Cerebellar nuclear complex (tissue), 1 donor: Measurements from ENCODE around the gene DNAH1.

ENCODE experiments used
- DNase-seq, 2 experiments: peaks; one replicate each; lab custom pipeline; 2025; lab: John Stamatoyannopoulos, UW

The DNAH1 gene

DNA sequence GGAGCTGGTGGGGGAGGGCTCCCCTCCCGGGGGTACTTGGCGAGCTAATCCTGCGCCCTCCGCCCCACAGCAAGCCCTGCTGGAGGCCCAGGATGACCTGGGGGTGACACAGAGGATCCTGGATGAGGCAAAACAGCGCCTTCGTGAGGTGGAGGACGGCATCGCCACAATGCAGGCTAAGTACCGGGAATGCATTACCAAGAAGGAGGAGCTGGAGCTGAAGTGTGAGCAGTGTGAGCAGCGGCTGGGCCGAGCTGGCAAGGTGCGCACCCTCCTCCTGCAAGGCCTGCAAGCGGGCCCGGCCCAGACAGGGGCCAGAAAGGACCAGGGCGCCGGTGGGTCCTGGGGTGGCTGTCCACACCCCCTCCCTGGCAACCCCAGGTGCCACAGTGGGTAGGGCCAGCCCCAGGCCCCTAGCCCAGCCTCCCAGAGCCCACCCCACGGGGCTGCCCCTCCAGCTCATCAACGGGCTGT, 72.3 kb downstream of the DNAH1 start:
- DNase-seq, result no peak

DNA sequence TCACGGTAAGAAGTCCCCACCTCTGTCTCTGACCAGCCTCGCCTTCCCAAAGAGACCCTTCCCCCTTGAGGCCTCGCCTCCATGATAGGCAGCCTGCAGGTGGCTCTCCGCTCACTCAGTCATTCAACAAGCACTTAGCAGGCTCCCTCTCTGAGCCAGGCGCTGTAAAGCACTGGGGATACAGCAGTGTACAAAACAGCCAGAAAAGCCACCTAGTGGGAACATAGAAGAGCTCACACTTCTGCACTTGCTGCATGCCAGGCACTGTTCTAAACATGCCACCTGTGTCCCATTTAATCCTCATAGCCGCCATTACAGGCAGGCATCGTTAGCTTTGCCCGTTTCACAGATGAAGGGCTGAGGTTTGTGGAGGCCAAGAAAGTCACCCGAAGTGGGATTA, 72.8 kb downstream of the DNAH1 start:
- DNase-seq, result no peak

DNA sequence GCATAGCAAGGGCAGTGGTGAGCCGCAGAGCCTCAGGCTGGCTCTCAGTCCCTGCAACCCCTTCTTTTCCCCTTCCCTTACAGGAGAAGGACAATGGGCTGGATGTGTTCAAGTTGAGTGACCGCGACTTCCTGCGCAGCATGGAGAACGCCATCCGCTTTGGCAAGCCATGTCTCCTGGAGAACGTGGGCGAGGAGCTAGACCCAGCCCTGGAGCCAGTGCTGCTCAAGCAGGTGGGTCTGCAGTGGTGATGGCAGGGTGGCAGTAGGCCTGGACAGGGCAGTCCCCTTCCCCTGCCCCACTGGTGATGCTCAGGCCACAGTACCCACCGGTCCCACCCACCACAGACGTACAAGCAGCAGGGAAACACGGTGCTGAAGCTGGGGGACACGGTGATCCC, 75.0 kb downstream of the DNAH1 start:
- no peak for DNase-seq

DNA sequence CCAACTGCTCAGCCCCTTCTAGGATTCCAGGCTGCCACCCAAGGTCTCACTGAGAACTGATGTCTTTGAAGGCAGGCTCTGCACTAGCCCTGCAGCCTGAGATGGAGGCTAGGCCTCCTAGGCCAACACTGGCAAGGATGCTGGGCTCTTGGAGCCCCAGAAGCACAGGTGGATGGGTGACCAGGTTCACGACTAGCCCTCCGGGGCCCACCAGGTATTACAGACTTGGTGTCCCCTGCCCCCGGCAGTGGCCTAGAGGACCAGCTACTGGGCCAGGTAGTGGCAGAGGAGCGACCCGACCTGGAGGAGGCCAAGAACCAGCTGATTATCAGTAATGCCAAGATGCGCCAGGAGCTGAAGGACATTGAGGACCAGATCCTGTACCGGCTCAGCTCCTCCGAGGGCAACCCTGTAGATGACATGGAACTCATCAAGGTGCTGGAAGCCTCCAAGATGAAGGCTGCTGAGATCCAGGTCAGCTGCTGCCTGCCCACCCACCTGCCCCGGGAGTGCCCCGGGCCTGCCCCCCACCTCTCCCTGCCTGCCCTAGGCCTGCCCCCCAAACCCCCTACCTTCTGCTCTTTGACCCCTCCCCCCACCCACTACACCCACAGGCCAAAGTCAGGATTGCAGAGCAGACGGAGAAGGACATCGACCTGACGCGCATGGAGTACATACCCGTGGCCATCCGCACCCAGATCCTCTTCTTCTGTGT, 76.3 kb downstream of the DNAH1 start:
- no peak for DNase-seq

DNA sequence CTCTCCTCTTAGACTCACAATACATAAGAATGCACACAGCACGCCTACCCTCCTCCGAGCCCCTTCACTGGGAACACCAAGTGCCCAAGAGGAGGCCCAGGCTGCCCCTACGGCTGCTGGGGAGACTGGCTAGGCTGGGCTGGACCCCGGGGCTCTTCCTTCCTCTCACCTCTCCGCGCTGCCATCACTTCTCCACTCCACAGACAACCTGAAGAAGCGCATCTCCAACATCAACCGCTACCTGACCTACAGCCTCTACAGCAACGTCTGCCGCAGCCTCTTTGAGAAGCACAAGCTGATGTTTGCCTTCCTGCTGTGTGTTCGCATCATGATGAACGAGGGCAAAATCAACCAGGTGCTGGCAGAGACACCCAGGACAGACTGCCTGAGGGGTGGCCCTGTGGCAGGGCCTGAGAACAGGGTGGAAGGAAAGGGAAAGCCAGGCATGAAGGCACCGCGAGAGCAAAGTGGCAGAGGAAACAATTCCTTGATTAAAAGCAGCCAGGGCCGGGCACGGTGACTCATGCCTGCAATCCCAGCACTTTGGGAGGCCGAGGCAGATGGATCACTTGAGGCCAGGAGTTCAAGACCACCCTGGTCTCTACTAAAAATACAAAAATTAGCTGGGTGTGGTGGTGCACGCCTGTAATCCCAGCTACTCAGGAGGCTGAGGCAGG, 77.2 kb downstream of the DNAH1 start:
- DNase-seq, result no peak

DNA sequence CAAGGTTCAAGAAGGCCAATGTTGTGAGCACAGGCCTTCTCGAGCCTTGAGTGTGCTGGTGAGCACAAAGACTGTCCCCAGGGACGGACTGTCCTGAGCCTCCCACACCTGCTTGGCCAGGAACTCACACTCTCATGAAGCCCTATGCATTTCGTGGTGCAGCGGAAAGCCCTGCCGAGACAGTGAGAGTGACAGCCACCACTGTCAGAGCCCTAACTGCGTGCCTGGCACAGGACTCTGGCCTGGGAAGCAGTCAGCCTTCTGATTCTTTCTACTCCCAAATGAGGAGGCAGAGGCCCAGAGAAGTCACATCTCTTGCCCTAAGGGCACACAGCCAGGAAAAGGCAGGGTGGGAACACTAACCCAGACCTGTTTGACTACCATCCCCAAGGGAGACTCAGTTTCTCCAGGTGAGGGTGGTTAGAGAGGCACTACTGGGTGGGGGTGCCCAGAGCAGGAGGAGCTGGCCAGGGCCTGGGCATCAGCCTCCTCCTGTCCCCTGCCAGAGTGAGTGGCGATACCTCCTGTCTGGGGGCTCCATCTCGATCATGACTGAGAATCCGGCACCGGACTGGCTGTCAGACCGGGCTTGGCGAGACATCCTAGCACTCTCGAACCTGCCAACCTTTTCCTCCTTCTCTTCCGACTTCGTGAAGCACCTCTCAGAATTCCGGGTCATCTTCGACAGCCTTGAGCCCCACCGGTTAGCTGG, 78.0 kb downstream of the DNAH1 start:
- no peak for DNase-seq

DNA sequence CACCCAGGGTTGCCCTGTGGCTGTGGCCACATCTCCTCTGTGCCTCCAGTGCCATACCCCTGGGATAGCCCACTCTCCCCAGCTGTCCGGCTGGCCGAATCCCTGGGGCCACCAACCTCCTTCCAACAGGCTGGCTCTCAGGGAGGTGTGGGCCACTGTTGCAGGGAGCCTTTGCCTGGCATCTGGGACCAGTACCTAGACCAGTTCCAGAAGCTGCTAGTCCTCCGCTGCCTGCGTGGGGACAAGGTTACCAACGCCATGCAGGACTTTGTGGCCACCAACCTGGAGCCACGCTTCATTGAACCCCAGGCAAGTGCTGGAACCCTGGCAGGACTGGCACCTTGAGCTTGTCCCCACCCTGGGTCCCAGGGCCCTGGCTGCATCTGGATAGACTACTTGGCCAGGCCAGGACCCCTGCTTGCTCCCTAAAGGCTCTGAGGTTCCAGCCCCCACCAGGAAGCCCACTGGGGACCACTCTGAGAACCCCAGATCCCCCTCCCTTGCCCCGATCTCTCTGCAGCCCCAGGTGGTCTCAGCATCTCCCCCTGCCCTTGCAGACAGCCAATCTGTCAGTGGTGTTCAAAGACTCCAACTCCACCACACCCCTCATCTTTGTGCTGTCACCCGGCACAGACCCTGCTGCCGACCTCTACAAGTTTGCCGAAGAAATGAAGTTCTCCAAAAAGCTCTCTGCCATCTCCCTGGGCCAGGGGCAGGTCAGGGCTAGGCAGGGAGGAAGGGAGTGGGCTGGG, 78.8 kb downstream of the DNAH1 start:
- no peak for DNase-seq

DNA sequence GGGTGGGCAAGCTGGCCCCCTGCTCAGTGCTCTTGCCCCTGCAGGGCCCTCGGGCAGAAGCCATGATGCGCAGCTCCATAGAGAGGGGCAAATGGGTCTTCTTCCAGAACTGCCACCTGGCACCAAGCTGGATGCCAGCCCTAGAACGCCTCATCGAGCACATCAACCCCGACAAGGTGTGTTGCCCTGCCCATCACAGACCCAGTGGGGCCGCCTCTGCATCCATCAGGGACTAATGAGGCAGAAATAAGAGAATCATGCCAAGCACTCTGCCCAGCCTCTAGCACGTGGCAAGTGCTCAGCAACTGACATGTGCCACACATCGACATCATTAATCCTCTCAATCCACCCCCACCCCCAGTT, 79.4 kb downstream of the DNAH1 start:
- DNase-seq, result no peak

DNA sequence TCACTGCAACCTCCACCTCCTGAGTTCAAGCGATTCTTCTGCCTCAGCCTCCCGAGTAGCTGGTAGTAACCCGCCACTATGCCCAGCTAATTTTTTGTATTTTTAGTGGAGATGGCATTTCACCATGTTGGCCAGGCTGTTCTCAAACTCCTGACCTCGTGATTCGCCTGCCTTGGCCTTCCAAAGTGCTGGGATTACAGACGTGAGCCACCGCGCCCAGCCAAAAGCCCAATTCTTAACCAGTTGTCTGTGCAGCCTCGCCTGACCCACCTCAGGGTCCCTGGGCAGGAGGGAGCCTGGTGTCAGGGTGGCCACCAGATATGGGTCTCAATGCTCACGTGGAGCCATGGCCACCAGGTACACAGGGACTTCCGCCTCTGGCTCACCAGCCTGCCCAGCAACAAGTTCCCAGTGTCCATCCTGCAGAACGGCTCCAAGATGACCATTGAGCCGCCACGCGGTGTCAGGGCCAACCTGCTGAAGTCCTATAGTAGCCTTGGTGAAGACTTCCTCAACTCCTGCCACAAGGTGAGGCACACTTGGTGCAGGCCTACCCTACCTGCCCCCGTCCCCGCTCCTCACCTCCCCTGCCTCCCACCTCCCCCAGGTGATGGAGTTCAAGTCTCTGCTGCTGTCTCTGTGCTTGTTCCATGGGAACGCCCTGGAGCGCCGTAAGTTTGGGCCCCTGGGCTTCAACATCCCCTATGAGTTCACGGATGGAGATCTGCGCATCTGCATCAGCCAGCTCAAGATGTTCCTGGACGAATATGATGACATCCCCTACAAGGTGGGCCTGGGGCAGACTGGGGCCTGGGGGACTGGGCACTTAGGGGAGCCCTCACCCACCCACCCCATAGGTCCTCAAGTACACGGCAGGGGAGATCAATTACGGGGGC, 80.1 kb downstream of the DNAH1 start:
- no peak for DNase-seq

DNA sequence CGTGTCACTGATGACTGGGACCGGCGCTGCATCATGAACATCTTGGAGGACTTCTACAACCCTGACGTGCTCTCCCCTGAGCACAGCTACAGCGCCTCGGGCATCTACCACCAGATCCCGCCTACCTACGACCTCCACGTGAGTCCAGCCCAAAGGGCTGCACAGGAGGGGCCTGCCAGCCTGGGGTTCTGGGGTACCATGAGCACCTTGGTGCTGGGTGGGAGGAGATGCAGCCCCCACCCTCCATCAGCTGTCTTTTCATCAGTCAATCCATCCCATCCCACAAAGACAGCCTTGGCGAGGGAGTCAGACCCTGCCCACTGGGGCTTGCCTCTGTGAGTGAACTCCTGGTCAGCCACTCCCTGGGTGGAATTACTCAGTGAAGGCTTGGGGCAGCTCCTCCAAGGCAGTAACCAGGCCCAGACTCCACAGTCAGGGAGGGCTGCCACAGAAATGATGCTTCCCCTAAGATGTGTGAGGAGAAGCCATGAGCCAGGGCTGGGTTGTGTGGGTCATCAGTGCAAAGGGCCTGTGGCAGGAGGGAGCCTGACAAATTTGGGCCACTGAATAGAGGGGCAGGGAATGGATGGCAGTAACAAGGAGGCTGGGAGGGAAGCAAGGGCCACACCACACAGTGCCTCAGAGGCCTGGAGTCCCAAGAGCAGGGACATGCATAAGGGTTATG, 80.9 kb downstream of the DNAH1 start:
- DNase-seq, result no peak

DNA sequence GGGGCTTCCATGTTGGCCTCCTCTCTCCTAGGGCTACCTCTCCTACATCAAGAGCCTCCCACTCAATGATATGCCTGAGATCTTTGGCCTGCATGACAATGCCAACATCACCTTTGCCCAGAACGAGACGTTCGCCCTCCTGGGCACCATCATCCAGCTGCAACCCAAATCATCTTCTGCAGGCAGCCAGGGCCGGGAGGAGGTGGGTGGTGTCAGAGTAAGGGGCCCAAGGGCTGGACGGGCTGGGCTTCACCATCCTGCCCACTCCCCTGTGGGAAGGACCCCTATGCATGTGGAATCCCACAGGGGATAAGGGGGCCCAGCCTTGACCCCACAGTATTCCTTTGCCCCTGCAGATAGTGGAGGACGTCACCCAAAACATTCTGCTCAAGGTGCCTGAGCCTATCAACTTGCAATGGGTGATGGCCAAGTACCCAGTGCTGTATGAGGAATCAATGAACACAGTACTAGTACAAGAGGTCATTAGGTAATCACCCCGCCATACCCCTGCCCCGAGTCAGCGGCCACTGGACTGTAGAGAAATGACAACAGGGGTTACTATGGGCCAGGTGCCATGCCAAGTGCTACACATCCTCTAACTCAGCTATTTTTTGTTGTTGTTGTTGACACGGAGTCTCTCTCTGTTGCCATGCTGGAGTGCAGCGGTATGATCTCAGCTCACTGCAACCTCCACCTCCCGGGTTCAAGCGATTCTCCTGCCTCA, 81.7 kb downstream of the DNAH1 start:
- DNase-seq, result no peak

DNA sequence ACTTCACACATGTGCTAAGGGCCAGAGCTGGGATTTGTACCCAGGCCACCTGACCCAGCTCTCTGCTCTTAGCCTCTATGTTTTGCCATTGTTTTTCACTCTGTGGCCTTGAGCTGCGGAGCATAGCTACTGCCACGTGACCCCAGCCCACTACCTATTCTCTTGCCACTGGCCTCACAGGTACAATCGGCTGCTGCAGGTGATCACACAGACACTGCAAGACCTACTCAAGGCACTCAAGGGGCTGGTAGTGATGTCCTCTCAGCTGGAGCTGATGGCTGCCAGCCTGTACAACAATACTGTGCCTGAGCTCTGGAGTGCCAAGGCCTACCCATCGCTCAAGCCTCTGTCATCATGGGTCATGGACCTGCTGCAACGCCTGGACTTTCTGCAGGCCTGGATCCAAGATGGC, 82.6 kb downstream of the DNAH1 start:
- DNase-seq, result no peak

DNA sequence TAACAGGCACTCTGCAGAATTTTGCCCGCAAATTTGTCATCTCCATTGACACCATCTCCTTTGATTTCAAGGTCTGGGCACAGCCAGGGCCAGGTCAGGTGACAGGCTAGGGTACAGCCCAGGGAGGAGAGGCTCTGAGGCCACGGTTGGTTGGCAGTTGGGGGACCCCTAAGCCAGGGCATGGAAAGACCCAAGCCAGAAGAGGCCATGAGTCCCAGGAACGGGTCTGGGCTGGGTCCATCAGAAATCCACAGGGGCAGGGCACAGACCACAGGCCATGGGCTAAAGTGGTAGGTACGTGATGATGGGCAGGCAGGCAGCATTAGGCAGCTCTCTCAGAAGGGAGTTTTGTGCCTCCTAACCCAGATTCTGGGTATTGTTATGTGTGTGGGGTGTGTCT, 83.0 kb downstream of the DNAH1 start:
- DNase-seq, result no peak

DNA sequence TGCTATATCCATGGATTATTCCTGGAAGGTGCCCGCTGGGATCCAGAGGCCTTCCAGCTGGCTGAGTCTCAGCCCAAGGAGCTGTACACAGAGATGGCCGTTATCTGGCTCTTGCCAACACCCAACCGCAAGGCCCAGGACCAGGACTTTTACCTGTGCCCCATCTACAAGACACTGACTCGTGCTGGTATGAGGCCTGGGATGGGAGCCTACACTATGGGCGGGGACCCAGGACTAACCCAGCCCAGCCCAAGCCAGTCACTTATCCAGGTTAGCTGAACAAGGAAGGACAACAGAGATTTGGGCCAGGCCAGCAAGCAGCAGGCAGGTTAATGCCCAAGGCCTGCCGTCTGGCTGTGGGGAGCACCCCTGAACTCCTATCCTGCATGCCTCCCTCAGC, 83.5 kb downstream of the DNAH1 start:
- no peak for DNase-seq

DNA sequence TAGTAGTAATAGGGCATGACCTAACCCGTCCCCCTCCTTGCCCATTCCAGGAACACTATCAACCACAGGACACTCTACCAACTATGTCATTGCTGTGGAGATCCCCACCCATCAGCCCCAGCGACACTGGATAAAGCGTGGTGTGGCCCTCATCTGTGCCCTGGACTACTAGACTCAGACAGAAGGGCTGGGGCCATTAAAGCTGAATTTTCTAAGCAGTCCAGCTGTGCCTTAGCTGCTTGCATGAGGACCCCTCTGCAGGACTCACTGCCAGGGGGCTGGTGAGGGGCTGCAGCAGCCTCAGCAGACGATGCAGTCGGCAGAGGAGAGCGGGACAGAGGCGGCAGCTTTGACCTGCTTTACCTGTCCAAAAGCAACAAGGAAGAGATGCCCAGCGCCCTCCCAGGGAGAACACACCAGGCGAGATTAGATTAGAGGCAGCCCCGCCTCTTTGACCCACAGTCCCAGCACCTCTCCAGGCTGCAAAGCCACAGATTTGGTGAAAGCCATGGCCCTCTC, 84.2 kb downstream of the DNAH1 start:
- no peak for DNase-seq

DNA sequence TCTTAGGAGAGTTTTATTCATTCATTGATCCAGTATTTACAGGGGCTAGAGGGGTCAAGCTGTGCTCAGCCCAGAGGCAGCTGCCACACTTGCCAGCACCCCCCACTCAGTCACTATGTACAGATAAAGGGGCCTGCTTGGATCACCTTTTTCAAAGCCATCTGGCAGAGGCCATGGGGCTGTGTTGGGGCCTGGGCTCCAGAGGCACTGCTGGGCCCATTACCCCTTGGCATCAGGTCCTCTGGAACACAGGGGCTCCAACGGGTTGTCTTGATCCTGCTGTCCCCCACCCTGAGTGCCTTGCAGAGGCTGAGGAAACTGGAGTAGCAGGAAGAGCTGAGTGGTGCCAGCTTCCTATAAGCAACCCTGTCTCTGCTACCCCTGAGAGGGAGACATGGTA, 84.9 kb downstream of the DNAH1 start:
- no peak for DNase-seq

DNA sequence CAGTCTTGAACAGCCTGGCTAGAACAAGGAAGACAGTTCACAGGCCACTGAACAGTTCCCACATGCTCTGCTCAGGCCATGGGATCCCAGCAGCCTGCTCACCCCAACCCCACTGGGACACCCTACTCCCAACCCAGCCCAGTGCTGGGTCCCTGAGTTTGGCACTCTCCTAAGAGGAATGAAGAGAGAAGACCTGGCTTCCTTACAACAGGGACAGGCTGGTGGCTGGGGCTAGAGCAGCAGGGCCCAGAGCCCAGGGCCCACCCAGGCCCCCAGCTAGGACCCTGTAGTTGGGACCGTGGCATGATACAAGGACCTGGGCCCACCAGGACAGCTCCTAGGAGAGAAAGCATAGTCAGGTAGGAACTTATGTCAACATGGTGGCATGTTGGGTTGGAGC, 85.4 kb downstream of the DNAH1 start:
- no peak for DNase-seq

DNA sequence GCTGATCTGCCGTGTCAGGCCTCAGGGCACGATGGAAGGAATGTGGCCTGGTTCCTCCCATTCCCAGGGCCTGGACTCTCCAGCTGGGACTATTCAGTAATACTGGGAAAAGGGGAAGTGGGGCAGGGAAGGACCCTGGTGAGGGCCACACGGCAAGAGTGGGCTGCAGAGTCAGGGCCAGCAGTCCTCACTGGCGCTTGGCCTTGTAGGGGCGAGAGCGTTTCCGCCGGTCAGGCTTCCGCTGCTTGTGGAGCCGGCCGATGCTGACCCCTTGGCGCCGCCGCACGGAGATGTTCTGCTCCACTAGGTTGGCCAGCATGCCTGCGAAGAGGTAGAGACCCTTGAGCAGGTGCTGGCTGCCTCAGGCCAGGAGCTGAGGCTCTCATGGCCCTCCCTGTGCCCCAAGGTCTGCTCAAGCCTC, 86.0 kb downstream of the DNAH1 start:
- no peak for DNase-seq

DNA sequence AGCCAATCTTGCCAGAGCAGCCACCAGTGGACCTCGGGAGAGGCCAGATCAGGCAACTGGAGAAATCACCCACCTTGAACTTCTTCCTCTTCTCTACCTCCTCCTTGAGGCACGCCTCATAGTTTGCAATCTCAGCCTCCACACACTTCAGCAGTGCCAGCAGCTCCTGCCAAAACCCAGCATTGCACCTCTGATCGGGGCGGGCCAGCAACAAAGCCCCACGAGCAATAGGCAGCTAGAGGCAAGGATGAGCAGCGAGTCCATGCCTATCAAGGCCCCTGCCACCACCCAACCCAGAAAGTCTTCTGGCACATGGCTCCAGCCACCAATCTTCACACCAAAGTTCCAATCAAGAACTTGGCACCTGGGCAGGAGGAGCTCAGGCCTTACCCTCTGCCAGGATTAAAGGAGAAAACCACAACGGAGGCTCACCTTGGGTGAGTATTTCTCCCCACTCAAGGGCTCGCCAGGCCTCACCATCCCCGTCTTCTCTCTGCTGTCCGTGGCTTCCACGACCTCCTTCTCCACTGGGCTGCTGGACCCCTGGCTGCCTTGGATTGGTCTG, 86.7 kb downstream of the DNAH1 start:
- DNase-seq, result no peak
